Activated naive CD8-positive, alpha-beta T cell treated with anti-CD3 and anti-CD28 coated beads for 36 hours (primary cell): ENCODE results near the gene MYD88. TPM values are rescaled to one million over a fixed set of nuclear protein-coding genes. Genes with fewer than 3 reads are reported as not detected.
"Not testable (repeated sequence)": the region's sequence is repeated elsewhere in the genome, so short reads cannot be mapped to it uniquely, and the experiment has no call there.

Experiments
- DNase-seq: peaks from one replicate; pipeline ENCODE4 v3.0.0; 2021
- H3K27ac Mint-ChIP-seq: one replicate; pipeline ENCODE4 v1.8.0; 2022; ENCODE audit warnings: mild to moderate bottlenecking, moderate library complexity, mixed read lengths
- H3K27me3 Mint-ChIP-seq: one replicate; pipeline ENCODE4 v1.8.0; 2022; ENCODE audit warnings: mild to moderate bottlenecking, mixed read lengths
- H3K36me3 Mint-ChIP-seq: one replicate; pipeline ENCODE4 v1.8.0; 2021; ENCODE audit warnings: mild to moderate bottlenecking, mixed read lengths
- H3K4me1 Mint-ChIP-seq: one replicate; pipeline ENCODE4 v1.8.0; 2021; ENCODE audit warnings: mixed read lengths
- H3K4me3 Mint-ChIP-seq: one replicate; pipeline ENCODE4 v1.8.0; 2022; ENCODE audit warnings: mild to moderate bottlenecking, moderate library complexity, mixed read lengths
- H3K9me3 Mint-ChIP-seq: one replicate; pipeline ENCODE4 v1.8.0; 2022; ENCODE audit warnings: mixed read lengths
- total RNA-seq, 2 experiments: library from RNA; stranded (reverse); gene quantifications; one replicate each; pipeline ENCODE4 v1.2.3, GENCODE V29; 2021

Gene MYD88
- total RNA-seq, 2 experiments from 2014 or later: 46.2 to 48.0 TPM

GRCh38 chr3:38157117-38157516, 18.7 kb downstream of the MYD88 start:
- Mint-ChIP-seq H3K4me3 (no peak overlapping the region), H3K36me3 (no peaks in the 10 kb centered on the region), H3K27ac (no peak overlapping the region), H3K4me1 (peaks cover 30% of the 10 kb centered on the region), H3K27me3 (no peaks in the 10 kb centered on the region), H3K9me3 (no peaks in the 10 kb centered on the region)
- DNase-seq: no peak

GRCh38 chr3:38157595-38157994, 19.1 kb downstream of the MYD88 start:
- no peak for DNase-seq
- Mint-ChIP-seq H3K27ac (no peak overlapping the region), H3K36me3 (no peaks in the 10 kb centered on the region), H3K4me3 (no peak overlapping the region), H3K27me3 (no peaks in the 10 kb centered on the region), H3K9me3 (no peaks in the 10 kb centered on the region), H3K4me1 (peaks cover 30% of the 10 kb centered on the region)

GRCh38 chr3:38158472-38158871, 20.0 kb downstream of the MYD88 start:
- Mint-ChIP-seq H3K4me1 (peaks cover 23% of the 10 kb centered on the region), H3K27ac (no peak overlapping the region), H3K9me3 (no peaks in the 10 kb centered on the region), H3K27me3 (no peaks in the 10 kb centered on the region), H3K36me3 (no peaks in the 10 kb centered on the region), H3K4me3 (no peak overlapping the region)
- no peak for DNase-seq

GRCh38 chr3:38160704-38161103, 22.2 kb downstream of the MYD88 start:
- H3K27ac Mint-ChIP-seq, H3K9me3 Mint-ChIP-seq, H3K4me1 Mint-ChIP-seq, DNase-seq, H3K4me3 Mint-ChIP-seq, H3K36me3 Mint-ChIP-seq, H3K27me3 Mint-ChIP-seq: not testable (repeated sequence)

GRCh38 chr3:38163117-38163840, 24.8 kb downstream of the MYD88 start:
- peaks cover 27% of the 10 kb centered on the region for H3K4me1 Mint-ChIP-seq
- H3K4me3 Mint-ChIP-seq: no peak overlapping the region
- no peak overlapping the region for H3K27ac Mint-ChIP-seq
- DNase-seq: no peak
- H3K36me3 Mint-ChIP-seq: peaks cover 23% of the 10 kb centered on the region
- no peaks in the 10 kb centered on the region for H3K9me3 Mint-ChIP-seq
- no peaks in the 10 kb centered on the region for H3K27me3 Mint-ChIP-seq

GRCh38 chr3:38163841-38164642, 25.6 kb downstream of the MYD88 start:
- Mint-ChIP-seq H3K27ac (peak overlapping the region; percentile 100), H3K27me3 (no peaks in the 10 kb centered on the region), H3K4me1 (peaks cover 34% of the 10 kb centered on the region), H3K4me3 (peak overlapping the region; percentile 89), H3K9me3 (no peaks in the 10 kb centered on the region), H3K36me3 (peaks cover 29% of the 10 kb centered on the region)
- no peak for DNase-seq

GRCh38 chr3:38164643-38164951, 26.1 kb downstream of the MYD88 start:
- H3K27ac Mint-ChIP-seq: peak overlapping the region; percentile 100
- peaks cover 39% of the 10 kb centered on the region for H3K4me1 Mint-ChIP-seq

GRCh38 chr3:38164952-38165721, 26.7 kb downstream of the MYD88 start, which contains the start of gene OXSR1:
TSS of gene OXSR1 (plus strand) at chr3:38165537. CDS start at chr3:38165877, 340 bp downstream.
- peak within 1 kb of the TSS; percentile 89 for H3K4me3 Mint-ChIP-seq
- peaks cover 35% of the 10 kb centered on the region for H3K36me3 Mint-ChIP-seq
- DNase-seq: peak; percentile 95
- H3K27ac Mint-ChIP-seq: peak within 1 kb of the TSS; percentile 100
- peaks cover 36% of the 10 kb centered on the region for H3K4me1 Mint-ChIP-seq
- no peaks in the 10 kb centered on the region for H3K27me3 Mint-ChIP-seq
- no peaks in the 10 kb centered on the region for H3K9me3 Mint-ChIP-seq

More at GRCh38 chr3:38164643-38164951, 26.1 kb downstream of the MYD88 start:
- no peaks in the 10 kb centered on the region for H3K27me3 Mint-ChIP-seq
- no peak for DNase-seq
- H3K9me3 Mint-ChIP-seq: no peaks in the 10 kb centered on the region
- peak overlapping the region; percentile 89 for H3K4me3 Mint-ChIP-seq
- H3K36me3 Mint-ChIP-seq: peaks cover 34% of the 10 kb centered on the region

- peaks cover 43% of the 10 kb centered on the region for H3K4me1 Mint-ChIP-seq
- DNase-seq: no peak
- peak overlapping the region; percentile 89 for H3K4me3 Mint-ChIP-seq
- H3K9me3 Mint-ChIP-seq: no peaks in the 10 kb centered on the region
- H3K27me3 Mint-ChIP-seq: no peaks in the 10 kb centered on the region
- H3K36me3 Mint-ChIP-seq: peaks cover 35% of the 10 kb centered on the region
- peak overlapping the region; percentile 100 for H3K27ac Mint-ChIP-seq
Observed at GRCh38 chr3:38165722-38166387, 27.4 kb downstream of the MYD88 start.

- H3K36me3 Mint-ChIP-seq: peaks cover 35% of the 10 kb centered on the region
- H3K27ac Mint-ChIP-seq: no peak overlapping the region
- H3K27me3 Mint-ChIP-seq: no peaks in the 10 kb centered on the region
- H3K4me1 Mint-ChIP-seq: peaks cover 58% of the 10 kb centered on the region
- H3K9me3 Mint-ChIP-seq: no peaks in the 10 kb centered on the region
- H3K4me3 Mint-ChIP-seq: peak overlapping the region; percentile 89
- no peak for DNase-seq
Observed at GRCh38 chr3:38167591-38167990, 29.1 kb downstream of the MYD88 start.

GRCh38 chr3:38168151-38169026, 29.9 kb downstream of the MYD88 start:
- H3K27me3 Mint-ChIP-seq: no peaks in the 10 kb centered on the region
- DNase-seq: no peak
- no peaks in the 10 kb centered on the region for H3K9me3 Mint-ChIP-seq
- peak overlapping the region; percentile 20 for H3K4me3 Mint-ChIP-seq
- peaks cover 35% of the 10 kb centered on the region for H3K36me3 Mint-ChIP-seq
- peak overlapping the region; percentile 63 for H3K27ac Mint-ChIP-seq
- peaks cover 66% of the 10 kb centered on the region for H3K4me1 Mint-ChIP-seq

GRCh38 chr3:38169027-38169317, 30.5 kb downstream of the MYD88 start:
- peak overlapping the region; percentile 72 for H3K27ac Mint-ChIP-seq

GRCh38 chr3:38170722-38171121, 32.3 kb downstream of the MYD88 start:
- H3K4me3 Mint-ChIP-seq: no peak overlapping the region
- H3K36me3 Mint-ChIP-seq: peaks cover 32% of the 10 kb centered on the region
- H3K4me1 Mint-ChIP-seq: peaks cover 77% of the 10 kb centered on the region
- DNase-seq: no peak
- H3K27ac Mint-ChIP-seq: no peak overlapping the region
- no peaks in the 10 kb centered on the region for H3K27me3 Mint-ChIP-seq
- no peaks in the 10 kb centered on the region for H3K9me3 Mint-ChIP-seq

More at GRCh38 chr3:38169027-38169317, 30.5 kb downstream of the MYD88 start:
- Mint-ChIP-seq H3K4me3 (peak overlapping the region; percentile 19), H3K27me3 (no peaks in the 10 kb centered on the region), H3K9me3 (no peaks in the 10 kb centered on the region), H3K36me3 (peaks cover 35% of the 10 kb centered on the region), H3K4me1 (peaks cover 72% of the 10 kb centered on the region)
- no peak for DNase-seq

- peaks cover 28% of the 10 kb centered on the region for H3K36me3 Mint-ChIP-seq
- no peaks in the 10 kb centered on the region for H3K9me3 Mint-ChIP-seq
- H3K4me1 Mint-ChIP-seq: peaks cover 77% of the 10 kb centered on the region
- no peak overlapping the region for H3K27ac Mint-ChIP-seq
- DNase-seq: no peak
- H3K27me3 Mint-ChIP-seq: no peaks in the 10 kb centered on the region
- H3K4me3 Mint-ChIP-seq: no peak overlapping the region
Observed at GRCh38 chr3:38171622-38172021, 33.2 kb downstream of the MYD88 start.
